Measurements from ENCODE around the gene HAPLN3.

DNA sequence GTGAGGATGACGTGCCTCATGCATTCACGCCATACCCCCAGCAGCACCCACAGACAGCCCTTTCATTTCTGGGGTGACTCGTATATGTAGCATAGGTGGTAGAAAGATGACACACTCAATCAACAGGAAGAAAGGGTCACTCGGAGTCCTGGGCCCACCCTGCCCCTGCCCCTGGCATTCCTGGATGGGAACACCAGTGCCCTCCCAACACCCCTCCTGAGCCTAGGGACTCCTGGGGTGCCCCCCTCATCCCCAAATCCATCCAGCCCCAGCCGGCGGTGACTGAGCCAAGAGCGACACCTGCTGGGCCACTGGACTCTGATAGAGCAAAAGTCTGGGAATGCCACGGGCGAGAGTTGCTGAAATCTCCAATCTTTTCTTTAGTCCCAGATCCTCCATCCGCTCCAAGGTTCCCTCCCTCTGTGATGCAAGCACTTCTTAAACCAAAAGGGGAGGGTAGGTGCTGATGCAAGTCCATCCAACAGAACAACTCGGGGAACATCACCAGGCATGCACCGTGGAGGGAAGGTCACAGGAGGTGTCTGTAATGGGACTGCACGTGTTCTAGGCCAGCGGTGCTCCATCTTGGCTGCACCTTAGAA is 61.0 kb downstream of the HAPLN3 start:
- TF ChIP-seq JUN (IDR thresholded peaks at IDR 0.05; ENCODE audit: borderline replicate concordance, insufficient read depth, insufficient read length, low read depth) (no peak), POLR2AphosphoS5 (IDR thresholded peaks at IDR 0.05; ENCODE audit: insufficient read depth, low read depth, low read length) (no peak), GATA2 (IDR thresholded peaks at IDR 0.05; ENCODE audit: insufficient read depth, insufficient read length, low read depth, low read length) (no peak)
- TF ChIP-seq, protein P1, sequence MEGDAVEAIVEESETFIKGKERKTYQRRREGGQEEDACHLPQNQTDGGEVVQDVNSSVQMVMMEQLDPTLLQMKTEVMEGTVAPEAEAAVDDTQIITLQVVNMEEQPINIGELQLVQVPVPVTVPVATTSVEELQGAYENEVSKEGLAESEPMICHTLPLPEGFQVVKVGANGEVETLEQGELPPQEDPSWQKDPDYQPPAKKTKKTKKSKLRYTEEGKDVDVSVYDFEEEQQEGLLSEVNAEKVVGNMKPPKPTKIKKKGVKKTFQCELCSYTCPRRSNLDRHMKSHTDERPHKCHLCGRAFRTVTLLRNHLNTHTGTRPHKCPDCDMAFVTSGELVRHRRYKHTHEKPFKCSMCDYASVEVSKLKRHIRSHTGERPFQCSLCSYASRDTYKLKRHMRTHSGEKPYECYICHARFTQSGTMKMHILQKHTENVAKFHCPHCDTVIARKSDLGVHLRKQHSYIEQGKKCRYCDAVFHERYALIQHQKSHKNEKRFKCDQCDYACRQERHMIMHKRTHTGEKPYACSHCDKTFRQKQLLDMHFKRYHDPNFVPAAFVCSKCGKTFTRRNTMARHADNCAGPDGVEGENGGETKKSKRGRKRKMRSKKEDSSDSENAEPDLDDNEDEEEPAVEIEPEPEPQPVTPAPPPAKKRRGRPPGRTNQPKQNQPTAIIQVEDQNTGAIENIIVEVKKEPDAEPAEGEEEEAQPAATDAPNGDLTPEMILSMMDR (IDR thresholded peaks at IDR 0.05; ENCODE audit: extremely low read depth in 1 of 2, insufficient read depth in 1 of 2, low read depth in 1 of 2, low read length in 2 of 2) = peak; percentile 53 to 65
